Hepatocyte (in vitro differentiated cells): Measurements from ENCODE around the gene ALPG. TPM values are rescaled to one million over a fixed set of nuclear protein-coding genes. Genes with fewer than 3 reads are reported as not detected.
A peak's percentile ranks its signal among the peaks of the same experiment; 100 is the strongest.
"Not testable (repeated sequence)": the region's sequence is repeated elsewhere in the genome, so short reads cannot be mapped to it uniquely, and the experiment has no call there.

Experiments
- DNase-seq: peaks from one replicate; pipeline ENCODE4 v3.0.0-alpha.2; 2016; ENCODE audit warnings: low spot score
- H2AFZ ChIP-seq: fragments of 200-600 bp; sonication (generic); 2 replicates; pipeline ENCODE4 v1.6.0; 2016; ENCODE audit warnings: antibody characterized with exemption, mild to moderate bottlenecking
- H3K27ac ChIP-seq: fragments of 200-600 bp; sonication (generic); 2 replicates; pipeline ENCODE4 v1.5.1; 2016; ENCODE audit warnings: mild to moderate bottlenecking
- H3K27me3 ChIP-seq: fragments of 200-600 bp; sonication (generic); 2 replicates; pipeline ENCODE4 v1.6.1; 2016
- H3K36me3 ChIP-seq: fragments of 200-600 bp; sonication (generic); replicated peaks from 2 replicates; pipeline ENCODE4 v1.5.1; 2016; ENCODE audit warnings: low read depth; ENCODE audit not compliant: insufficient read depth
- H3K4me1 ChIP-seq: fragments of 200-600 bp; sonication (generic); 2 replicates; pipeline ENCODE4 v1.5.1; 2016; ENCODE audit warnings: mild to moderate bottlenecking, moderate library complexity; ENCODE audit not compliant: insufficient read depth
- H3K4me2 ChIP-seq: fragments of 200-600 bp; sonication (generic); 2 replicates; pipeline ENCODE4 v1.6.0; 2016
- H3K4me3 ChIP-seq: fragments of 200-600 bp; sonication (generic); 2 replicates; pipeline ENCODE4 v1.5.1; 2016; ENCODE audit warnings: mild to moderate bottlenecking
- H3K79me2 ChIP-seq: fragments of 200-600 bp; sonication (generic); 2 replicates; pipeline ENCODE4 v1.6.0; 2017; ENCODE audit warnings: mild to moderate bottlenecking
- H3K9me2 ChIP-seq: fragments of 200-600 bp; sonication (generic); replicated peaks from 2 replicates; pipeline ENCODE4 v1.6.0; 2017; ENCODE audit warnings: mild to moderate bottlenecking; ENCODE audit not compliant: insufficient read depth
- H3K9me3 ChIP-seq: fragments of 200-600 bp; sonication (generic); 2 replicates; pipeline ENCODE4 v1.5.1; 2016; ENCODE audit warnings: low read depth, mild to moderate bottlenecking
- H4K20me1 ChIP-seq: fragments of 200-600 bp; sonication (generic); 2 replicates; pipeline ENCODE4 v1.6.0; 2016; ENCODE audit warnings: mild to moderate bottlenecking; ENCODE audit not compliant: insufficient read depth, poor library complexity, severe bottlenecking
- EZH2 ChIP-seq: fragments of 200-600 bp; sonication (generic); IDR thresholded peaks from 2 replicates; pipeline ENCODE4 v1.6.1; 2016; ENCODE audit warnings: antibody characterized with exemption, mild to moderate bottlenecking, borderline replicate concordance
- EZH2phosphoT487 ChIP-seq: fragments of 200-600 bp; sonication (generic); IDR thresholded peaks from one replicate; pipeline ENCODE4 v1.6.1; 2018; ENCODE audit warnings: antibody characterized with exemption, mild to moderate bottlenecking, low read depth, moderate library complexity; ENCODE audit not compliant: unreplicated experiment, severe bottlenecking
- WGBS: methylation state at CpG from one replicate; pipeline ENCODE4 v1.1.6; 2016; ENCODE audit warnings: low lambda C conversion rate; ENCODE audit errors: missing lambda C conversion rate; 5-methylcytosine and 5-hydroxymethylcytosine counted together
- polyA plus RNA-seq: library from polyadenylated mRNA; unstranded; fragments of >200 nt; fragmentation: Nextera tagmentation; extraction: Ambion mirVana; gene quantifications from 2 replicates; pipeline ENCODE4 v1.2.1, GENCODE V29; 2016
- total RNA-seq: library from RNA; depleted of rRNA; stranded (reverse); fragments of >200 nt; gene quantifications from 2 replicates; pipeline ENCODE4 v1.2.3, GENCODE V29; 2014
- TF ChIP-seq, protein P1 (sequence below): fragments of 200-600 bp; sonication (generic); IDR thresholded peaks from 2 replicates; pipeline ENCODE4 v1.5.1; 2016; ENCODE audit warnings: antibody characterized with exemption, mild to moderate bottlenecking; ENCODE audit not compliant: poor library complexity

ALPG gene
- total and polyA plus RNA-seq, 2 experiments from 2014 or later: 0.08 to 1.5 TPM

DNA sequence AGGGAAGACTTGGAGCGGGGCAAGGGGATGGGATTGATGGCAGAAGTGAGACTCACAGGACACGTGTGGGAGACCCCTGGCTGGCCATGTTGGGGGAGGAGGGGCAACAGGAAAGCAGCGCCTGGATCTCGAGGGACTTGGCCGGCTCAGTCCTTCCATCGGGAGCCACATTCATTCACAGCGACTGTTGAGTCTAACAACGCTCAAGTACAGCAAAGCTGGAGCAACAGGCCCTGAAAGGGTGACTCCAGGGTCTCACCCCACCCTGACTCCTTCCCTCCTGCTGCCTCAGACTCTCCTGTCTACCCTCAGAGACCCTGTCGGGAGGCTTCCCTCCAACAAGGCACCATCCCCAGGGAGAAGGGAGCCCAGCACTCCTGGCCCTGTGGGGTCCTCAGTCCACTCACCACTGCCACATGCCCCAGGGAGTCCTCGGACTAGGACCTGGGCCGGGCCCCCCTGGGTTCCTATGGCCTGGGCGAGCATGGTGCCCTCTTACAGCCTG is 34.6 kb downstream of the ALPG start:
- Histone ChIP-seq H3K4me1 (no peaks in the 10 kb centered on the region), H3K4me2 (no peak overlapping the region), H3K4me3 (no peak overlapping the region), H3K27ac (no peak overlapping the region), H3K9me3 (no peaks in the 10 kb centered on the region), H3K9me2 (no peaks in the 10 kb centered on the region), H3K27me3 (no peaks in the 10 kb centered on the region), H4K20me1 (no peaks in the 10 kb centered on the region), H3K79me2 (no peaks in the 10 kb centered on the region), H3K36me3 (no peaks in the 10 kb centered on the region), H2AFZ (no peak overlapping the region)
- no peak for DNase-seq
- no peak for TF ChIP-seq EZH2
- TF ChIP-seq, protein P1, sequence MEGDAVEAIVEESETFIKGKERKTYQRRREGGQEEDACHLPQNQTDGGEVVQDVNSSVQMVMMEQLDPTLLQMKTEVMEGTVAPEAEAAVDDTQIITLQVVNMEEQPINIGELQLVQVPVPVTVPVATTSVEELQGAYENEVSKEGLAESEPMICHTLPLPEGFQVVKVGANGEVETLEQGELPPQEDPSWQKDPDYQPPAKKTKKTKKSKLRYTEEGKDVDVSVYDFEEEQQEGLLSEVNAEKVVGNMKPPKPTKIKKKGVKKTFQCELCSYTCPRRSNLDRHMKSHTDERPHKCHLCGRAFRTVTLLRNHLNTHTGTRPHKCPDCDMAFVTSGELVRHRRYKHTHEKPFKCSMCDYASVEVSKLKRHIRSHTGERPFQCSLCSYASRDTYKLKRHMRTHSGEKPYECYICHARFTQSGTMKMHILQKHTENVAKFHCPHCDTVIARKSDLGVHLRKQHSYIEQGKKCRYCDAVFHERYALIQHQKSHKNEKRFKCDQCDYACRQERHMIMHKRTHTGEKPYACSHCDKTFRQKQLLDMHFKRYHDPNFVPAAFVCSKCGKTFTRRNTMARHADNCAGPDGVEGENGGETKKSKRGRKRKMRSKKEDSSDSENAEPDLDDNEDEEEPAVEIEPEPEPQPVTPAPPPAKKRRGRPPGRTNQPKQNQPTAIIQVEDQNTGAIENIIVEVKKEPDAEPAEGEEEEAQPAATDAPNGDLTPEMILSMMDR: no peak
- TF ChIP-seq EZH2phosphoT487: no peak
- WGBS: 80% methylated on average over 11 of the region's 12 CpGs

DNA sequence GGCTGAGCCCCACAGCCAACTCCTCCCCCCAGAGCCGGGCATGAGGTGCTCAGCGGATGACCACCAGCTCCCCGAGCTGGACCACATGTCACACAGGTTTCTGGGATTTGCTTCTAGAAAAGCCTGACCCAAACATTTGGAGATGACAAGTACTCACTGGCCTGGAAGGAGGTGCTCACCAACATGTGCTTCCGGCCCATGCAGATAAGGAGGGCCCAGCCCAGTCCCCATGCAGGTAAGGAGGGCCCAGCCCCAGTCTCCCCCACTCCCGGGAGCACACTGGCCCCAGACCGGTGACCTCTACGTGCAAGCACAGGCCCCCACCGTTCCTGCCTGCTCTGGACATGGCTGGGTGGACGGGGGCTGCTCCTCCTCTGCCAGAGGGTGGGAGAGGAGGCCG is 35.3 kb downstream of the ALPG start:
- WGBS: 90% methylated on average over 9 of the region's 10 CpGs
- H3K9me2 ChIP-seq, H3K4me1 ChIP-seq, H3K9me3 ChIP-seq, H3K79me2 ChIP-seq, DNase-seq, H3K27ac ChIP-seq, H3K4me3 ChIP-seq, H3K27me3 ChIP-seq, H3K4me2 ChIP-seq, H3K36me3 ChIP-seq, H2AFZ ChIP-seq, H4K20me1 ChIP-seq: not testable (repeated sequence)

DNA sequence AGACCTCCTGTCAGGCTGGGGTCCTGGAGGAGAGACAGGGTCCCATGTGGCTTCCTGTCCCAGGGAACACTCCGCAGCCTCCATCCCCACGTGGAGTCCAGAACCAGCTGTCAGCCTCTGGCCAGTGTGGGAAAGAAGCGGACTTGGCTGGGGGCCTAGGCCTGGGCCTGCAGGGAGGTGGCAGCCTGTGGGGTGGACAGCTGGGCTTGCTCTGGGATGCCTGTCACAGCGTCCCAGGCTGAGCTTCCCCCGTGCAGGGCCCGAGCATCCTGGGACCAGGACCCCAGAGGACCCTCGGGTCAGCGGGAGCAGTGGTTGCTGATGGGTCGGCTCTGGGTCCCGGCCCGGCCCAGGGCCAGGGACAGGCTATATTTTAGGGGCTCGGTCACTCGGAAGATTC is 35.8 kb downstream of the ALPG start:
- H3K36me3 ChIP-seq, H3K4me3 ChIP-seq, H3K4me2 ChIP-seq, H2AFZ ChIP-seq, H3K27me3 ChIP-seq, H3K9me3 ChIP-seq, H3K79me2 ChIP-seq, H4K20me1 ChIP-seq, H3K9me2 ChIP-seq, H3K4me1 ChIP-seq, H3K27ac ChIP-seq: not testable (repeated sequence)
- WGBS: 83% methylated on average over 13 of the region's 13 CpGs
- peak; percentile 2 for DNase-seq

DNA sequence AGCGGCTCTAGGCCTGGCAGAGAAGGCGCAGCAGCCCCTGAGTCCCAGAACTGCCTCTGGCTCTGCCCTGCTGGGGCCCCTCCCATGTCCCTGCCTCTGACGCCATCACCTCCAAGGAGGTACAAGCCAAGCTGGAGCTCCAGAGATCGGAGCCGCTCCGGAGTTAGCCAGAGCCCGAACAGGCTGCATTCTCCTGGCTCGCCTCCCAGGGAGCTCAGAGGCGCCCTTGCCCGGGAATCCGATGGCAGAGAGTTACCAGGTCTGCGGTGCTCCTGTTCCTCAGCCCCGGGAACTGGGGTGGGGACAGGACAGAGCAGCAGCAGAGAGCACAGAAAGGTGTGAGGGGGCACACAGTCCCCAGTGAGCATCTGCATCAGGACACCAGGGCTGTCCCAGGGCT is 36.4 kb downstream of the ALPG start:
- not testable (repeated sequence) for H3K9me3 ChIP-seq, H2AFZ ChIP-seq, H3K4me3 ChIP-seq, H3K79me2 ChIP-seq, H3K4me1 ChIP-seq, H3K36me3 ChIP-seq, H3K4me2 ChIP-seq, DNase-seq, H3K9me2 ChIP-seq, H3K27me3 ChIP-seq, H3K27ac ChIP-seq, H4K20me1 ChIP-seq
- 90% methylated on average over 8 of the region's 13 CpGs for WGBS

DNA sequence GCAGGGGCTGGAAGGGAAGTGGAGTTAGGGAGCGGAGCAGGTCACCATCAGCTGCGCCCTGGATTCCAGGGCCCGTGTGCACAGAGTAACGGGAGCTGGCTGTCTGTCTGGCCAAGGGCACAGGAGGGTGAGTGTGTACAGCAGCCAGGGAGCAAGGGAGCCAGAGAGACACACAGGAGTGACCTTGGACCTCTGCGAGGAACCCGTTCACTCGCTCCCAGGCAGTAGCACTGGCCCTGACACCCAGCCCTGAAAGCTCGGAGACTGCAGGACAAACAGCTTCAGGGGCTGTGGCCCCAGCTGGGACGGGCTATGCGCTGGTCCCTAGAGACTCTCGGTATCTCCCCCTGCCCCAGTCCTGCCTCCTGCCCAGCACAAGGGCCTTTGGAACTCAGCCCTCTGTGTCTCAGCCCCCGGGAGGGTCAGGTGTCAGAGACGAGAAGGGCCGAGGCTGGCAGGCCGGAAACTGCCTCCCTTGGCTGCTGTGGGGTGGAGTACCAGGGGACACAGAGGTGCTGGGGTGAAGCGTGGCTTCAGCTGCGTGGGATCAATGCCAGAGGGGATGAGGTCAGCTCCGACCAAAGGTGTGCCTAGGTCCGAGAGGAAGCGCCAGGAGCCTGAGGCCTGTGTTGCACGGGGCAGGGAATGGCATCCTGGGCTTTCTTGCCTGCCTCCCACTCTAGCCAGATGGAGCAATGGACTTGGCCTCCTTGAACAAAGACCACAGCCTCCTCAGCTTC is 37.2 kb downstream of the ALPG start:
- not testable (repeated sequence) for H3K4me2 ChIP-seq, H3K27me3 ChIP-seq, DNase-seq, H3K36me3 ChIP-seq, H4K20me1 ChIP-seq, H3K79me2 ChIP-seq, H2AFZ ChIP-seq, H3K4me1 ChIP-seq, H3K9me3 ChIP-seq, H3K4me3 ChIP-seq, H3K9me2 ChIP-seq, H3K27ac ChIP-seq
- WGBS: 85% methylated on average over 16 of the region's 21 CpGs
